Brain microvascular endothelial cell (primary cell): Measurements from ENCODE around the gene GDA.

Source experiments
- DNase-seq: peaks from one replicate; pipeline ENCODE4 v3.0.0-alpha.2; 2020
- H3K27ac ChIP-seq: fragments of 250-450 bp; sonication (Bioruptor Pico); 2 replicates; pipeline ENCODE4 v1.5.1; 2020; ENCODE audit warnings: mild to moderate bottlenecking, moderate library complexity
- H3K27me3 ChIP-seq: fragments of 250-450 bp; sonication (Bioruptor Pico); replicated peaks from 2 replicates; pipeline ENCODE4 v1.5.1; 2020; ENCODE audit warnings: mild to moderate bottlenecking
- H3K36me3 ChIP-seq: fragments of 250-450 bp; sonication (Bioruptor Pico); replicated peaks from 2 replicates; pipeline ENCODE4 v1.5.1; 2020; ENCODE audit warnings: mild to moderate bottlenecking
- H3K4me3 ChIP-seq: 2 replicates; pipeline ENCODE4 v1.5.1; 2011; ENCODE audit warnings: low read depth, mild to moderate bottlenecking, control low read depth, low read length, moderate library complexity
- in situ Hi-C: cut with HindIII; loops from 2 replicates; pipeline ENCODE4 v1.10.0; 2017; ENCODE audit warnings: low sequenced_read_pairs, low pct_ligation_motif_present
- TF ChIP-seq, protein P1 (sequence below): IDR thresholded peaks from 2 replicates; pipeline ENCODE4 v1.5.1; 2011; ENCODE audit warnings: low read depth, mild to moderate bottlenecking, moderate library complexity, low read length, control low read depth, inconsistent platforms; ENCODE audit errors: missing control alignments

GDA gene

DNA sequence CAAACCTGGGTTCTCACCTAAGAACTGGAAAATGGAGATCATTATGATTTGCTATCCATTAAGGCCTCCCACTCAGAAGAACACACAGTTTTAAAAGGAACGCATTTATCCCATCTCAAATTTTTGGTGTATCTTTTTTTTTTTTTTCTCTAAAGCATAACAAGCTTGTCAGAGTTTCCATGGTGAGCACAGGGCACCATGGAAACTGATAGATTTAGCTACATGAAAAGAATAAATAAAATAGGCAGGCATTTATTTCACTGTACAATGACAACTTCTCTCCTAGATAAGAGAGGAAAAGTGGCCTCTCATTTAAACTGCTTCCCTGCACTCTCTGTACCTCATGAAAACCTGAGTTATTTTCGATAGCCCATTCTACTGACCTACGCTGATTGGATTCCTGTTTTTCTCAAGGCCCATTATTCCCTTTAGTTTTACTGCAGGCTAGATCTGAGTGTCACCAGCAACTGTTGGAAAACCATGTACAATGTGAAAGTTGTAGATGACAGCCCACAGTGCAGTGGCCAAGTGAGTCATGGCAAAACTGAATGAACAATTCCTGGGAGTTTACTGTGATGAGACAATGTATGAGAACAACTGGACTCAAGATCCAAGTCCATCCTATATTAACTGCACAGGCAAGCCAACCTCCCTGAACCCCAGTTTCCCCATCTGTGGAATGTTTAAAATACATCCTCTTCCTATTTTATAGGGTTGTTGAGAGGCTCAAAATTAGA, 4.3 kb upstream of the GDA start:
- Histone ChIP-seq H3K4me3 (no peak overlapping the region), H3K27me3 (peaks cover 7% of the 10 kb centered on the region), H3K27ac (no peak overlapping the region), H3K36me3 (no peaks in the 10 kb centered on the region)
- DNase-seq: no peak
- TF ChIP-seq, protein P1, sequence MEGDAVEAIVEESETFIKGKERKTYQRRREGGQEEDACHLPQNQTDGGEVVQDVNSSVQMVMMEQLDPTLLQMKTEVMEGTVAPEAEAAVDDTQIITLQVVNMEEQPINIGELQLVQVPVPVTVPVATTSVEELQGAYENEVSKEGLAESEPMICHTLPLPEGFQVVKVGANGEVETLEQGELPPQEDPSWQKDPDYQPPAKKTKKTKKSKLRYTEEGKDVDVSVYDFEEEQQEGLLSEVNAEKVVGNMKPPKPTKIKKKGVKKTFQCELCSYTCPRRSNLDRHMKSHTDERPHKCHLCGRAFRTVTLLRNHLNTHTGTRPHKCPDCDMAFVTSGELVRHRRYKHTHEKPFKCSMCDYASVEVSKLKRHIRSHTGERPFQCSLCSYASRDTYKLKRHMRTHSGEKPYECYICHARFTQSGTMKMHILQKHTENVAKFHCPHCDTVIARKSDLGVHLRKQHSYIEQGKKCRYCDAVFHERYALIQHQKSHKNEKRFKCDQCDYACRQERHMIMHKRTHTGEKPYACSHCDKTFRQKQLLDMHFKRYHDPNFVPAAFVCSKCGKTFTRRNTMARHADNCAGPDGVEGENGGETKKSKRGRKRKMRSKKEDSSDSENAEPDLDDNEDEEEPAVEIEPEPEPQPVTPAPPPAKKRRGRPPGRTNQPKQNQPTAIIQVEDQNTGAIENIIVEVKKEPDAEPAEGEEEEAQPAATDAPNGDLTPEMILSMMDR: no peak
- in situ Hi-C loops: no loop called here

DNA sequence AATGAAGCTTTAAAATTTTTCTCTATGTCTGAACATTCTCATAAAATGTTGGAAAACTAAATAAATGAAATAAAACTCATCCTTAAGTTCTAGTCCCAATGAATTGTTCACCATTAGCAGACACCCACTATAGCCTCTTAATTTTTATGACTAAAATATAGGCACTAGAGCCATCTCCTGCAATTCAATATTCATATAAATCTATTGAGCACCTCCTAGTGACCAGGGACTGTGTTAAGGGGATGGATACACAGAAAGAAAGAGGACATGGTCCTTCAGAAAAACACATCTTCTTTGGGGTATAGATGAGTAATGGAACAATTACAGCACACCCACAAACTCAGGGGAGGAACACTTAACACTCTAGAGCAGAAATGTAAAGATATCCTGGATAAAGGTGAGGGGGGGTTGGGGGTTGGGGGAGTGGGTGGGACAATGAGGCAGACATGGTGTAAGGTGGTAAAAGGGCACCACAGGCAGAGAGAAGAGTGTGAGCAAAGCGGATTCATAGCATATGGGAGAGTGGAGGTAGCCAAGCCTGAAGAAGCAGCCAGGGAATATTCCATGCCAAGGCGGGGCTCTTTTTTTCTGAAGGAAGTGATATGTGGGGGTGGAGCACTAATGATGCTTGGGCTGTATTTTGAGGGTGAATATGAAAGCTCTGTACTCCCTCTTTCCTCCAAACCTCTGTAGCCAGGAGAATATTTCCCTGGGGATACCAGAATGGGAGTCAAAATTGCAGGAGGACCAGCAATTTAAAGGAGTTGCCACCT, 3.3 kb upstream of the GDA start:
- in situ Hi-C loops: no loop called here
- Histone ChIP-seq H3K27ac (no peak overlapping the region), H3K36me3 (no peaks in the 10 kb centered on the region), H3K4me3 (no peak overlapping the region), H3K27me3 (peaks cover 7% of the 10 kb centered on the region)
- TF ChIP-seq, protein P1: no peak
- DNase-seq: no peak

DNA sequence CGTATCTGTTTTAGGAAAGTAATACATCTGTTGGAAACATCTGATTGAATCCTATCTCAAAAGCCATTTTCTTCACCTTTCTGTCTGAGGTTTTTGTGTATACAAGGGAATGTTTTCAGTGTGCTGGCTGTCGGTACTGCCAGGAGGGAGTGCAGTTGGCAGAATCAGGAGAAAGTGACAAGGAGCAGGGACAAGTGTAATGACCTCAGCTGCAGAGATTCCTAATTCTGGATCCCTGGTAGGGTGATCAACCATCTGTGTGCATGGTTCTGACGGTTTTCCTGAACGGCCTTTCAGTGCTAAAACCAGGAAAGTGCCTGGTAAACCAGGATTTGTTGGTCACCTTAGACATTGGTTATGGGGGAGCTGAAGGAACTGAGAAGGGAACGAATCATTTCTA, 1.6 kb upstream of the GDA start:
- in situ Hi-C loops: no loop called here
- no peak overlapping the region for H3K4me3 ChIP-seq
- no peak overlapping the region for H3K27ac ChIP-seq
- no peak for DNase-seq
- no peaks in the 10 kb centered on the region for H3K36me3 ChIP-seq
- peaks cover 7% of the 10 kb centered on the region for H3K27me3 ChIP-seq
- TF ChIP-seq, protein P1: no peak

DNA sequence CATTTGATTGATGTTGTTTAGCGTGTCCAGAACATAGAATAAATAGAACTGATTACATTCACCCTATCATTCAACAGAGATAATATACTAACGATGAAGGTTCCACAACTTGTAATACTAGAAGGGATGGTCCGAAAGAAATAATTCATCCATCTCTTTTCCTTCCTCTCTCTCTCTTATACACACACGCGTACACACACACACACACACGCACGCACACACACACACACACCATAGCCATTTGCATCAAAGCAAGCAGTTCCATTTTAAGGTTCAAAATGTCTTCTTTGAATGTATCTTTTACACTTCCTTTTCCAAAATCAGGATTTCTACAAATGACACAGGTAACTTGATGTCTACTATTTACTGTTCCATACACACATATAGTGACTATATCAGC, 887 bp downstream of the GDA start:
- peaks cover 7% of the 10 kb centered on the region for H3K27me3 ChIP-seq
- H3K36me3 ChIP-seq: no peaks in the 10 kb centered on the region
- TF ChIP-seq, protein P1: no peak
- H3K27ac ChIP-seq: no peak overlapping the region
- in situ Hi-C loops: no loop called here
- H3K4me3 ChIP-seq: no peak overlapping the region
- DNase-seq: no peak

DNA sequence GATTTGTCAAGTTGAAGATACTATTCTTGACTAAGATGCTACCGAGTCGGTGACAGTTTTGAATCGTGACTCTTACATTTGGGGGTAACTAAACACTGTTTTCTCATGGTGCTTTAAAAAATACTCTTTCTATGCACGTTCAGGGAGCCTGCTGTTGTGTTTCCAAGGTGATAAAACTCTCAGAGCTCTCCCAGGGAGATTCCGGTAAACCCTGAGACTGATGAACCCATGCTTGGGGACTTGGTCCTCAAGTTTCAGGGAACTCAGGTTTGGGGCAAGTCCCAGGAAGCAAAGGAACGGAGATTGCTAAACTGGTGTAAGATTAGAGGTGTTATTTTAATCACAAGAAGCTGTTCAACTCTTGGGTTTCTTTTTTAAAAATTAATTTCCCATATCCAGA, 1.4 kb downstream of the GDA start:
- peaks cover 7% of the 10 kb centered on the region for H3K27me3 ChIP-seq
- TF ChIP-seq, protein P1: no peak
- no peak overlapping the region for H3K27ac ChIP-seq
- no peak overlapping the region for H3K4me3 ChIP-seq
- DNase-seq: no peak
- no peaks in the 10 kb centered on the region for H3K36me3 ChIP-seq
- in situ Hi-C loops: no loop called here

DNA sequence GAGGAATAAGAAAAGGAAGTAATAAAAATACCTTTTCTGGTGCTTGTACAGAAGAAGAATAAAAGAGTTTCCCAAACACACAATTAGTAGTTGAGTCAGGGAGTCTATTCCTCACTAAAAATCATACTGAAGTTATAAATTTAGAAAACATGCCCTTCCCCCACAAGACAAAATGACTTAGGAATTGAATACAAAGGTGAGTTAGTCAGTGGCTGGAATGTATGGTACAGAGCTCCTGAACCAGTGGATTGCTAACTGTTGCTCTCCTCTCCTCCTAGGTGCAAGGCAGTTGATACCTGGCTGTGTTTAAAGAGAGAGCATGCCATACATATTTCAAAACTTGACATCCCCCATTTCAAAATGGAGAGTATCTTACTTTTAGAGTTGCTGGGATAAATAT, 1.9 kb downstream of the GDA start:
- H3K4me3 ChIP-seq: no peak overlapping the region
- H3K27ac ChIP-seq: no peak overlapping the region
- TF ChIP-seq, protein P1: no peak
- DNase-seq: no peak
- H3K27me3 ChIP-seq: peaks cover 7% of the 10 kb centered on the region
- in situ Hi-C loops: no loop called here
- no peaks in the 10 kb centered on the region for H3K36me3 ChIP-seq
